Measurements from ENCODE around the gene PIGT. TPM values are rescaled to one million over a fixed set of nuclear protein-coding genes. Genes with fewer than 3 reads are reported as not detected.

Gene PIGT
- total and polyA plus RNA-seq, 10 donors = 42.5 to 82.8 (median 63.6) TPM

DNA sequence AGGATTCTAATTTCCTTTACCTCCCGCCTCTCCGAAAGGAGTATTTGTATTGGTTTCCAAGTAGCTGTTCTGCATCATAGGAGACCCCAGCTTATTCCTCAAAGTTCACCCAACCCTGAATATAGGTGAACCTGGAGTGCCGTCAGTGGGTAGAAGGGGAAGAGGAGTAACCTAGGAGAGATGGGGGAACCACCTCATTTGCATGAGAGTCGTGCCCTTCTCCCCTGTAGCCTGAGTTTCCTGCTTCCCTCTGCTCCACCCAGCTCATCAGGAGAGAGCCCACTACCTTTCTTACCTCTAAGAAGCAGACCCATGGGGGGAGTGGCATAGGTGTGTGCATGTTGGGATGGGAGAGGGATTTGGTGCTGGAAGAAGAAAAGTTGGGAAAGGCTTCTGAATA lies 36.3 kb downstream of the PIGT start:
- DNase-seq = no peak
- 47 to 55% (median 53%) methylated on average over 4 of the region's 4 CpGs for WGBS, 5 donors
- H3K27ac ChIP-seq = no peak overlapping the region
- TF ChIP-seq POLR2A (IDR thresholded peaks at IDR 0.05) = no peak
- TF ChIP-seq, protein P1, sequence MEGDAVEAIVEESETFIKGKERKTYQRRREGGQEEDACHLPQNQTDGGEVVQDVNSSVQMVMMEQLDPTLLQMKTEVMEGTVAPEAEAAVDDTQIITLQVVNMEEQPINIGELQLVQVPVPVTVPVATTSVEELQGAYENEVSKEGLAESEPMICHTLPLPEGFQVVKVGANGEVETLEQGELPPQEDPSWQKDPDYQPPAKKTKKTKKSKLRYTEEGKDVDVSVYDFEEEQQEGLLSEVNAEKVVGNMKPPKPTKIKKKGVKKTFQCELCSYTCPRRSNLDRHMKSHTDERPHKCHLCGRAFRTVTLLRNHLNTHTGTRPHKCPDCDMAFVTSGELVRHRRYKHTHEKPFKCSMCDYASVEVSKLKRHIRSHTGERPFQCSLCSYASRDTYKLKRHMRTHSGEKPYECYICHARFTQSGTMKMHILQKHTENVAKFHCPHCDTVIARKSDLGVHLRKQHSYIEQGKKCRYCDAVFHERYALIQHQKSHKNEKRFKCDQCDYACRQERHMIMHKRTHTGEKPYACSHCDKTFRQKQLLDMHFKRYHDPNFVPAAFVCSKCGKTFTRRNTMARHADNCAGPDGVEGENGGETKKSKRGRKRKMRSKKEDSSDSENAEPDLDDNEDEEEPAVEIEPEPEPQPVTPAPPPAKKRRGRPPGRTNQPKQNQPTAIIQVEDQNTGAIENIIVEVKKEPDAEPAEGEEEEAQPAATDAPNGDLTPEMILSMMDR (IDR thresholded peaks at IDR 0.05 in 8 of 11, conservative IDR thresholded peaks at IDR 0.05 in 3 of 11) = no peak
- no peak for TF ChIP-seq POLR2AphosphoS5 (IDR thresholded peaks at IDR 0.05)
- no peaks in the 10 kb centered on the region for H3K36me3 ChIP-seq
- H3K4me1 ChIP-seq = peaks cover 0 to 28% (median 11%) of the 10 kb centered on the region in 6 donors
- no peaks in the 10 kb centered on the region for H3K27me3 ChIP-seq (replicated peaks in 1 of 7)
- H3K9me3 ChIP-seq = no peaks in the 10 kb centered on the region
- intact Hi-C loops (cut with DNase I; ENCODE audit: low total_unique reads) = no loop called here
- no peak overlapping the region for H3K4me3 ChIP-seq

GRCh38 chr20:45452772-45453691 lies 37.1 kb downstream of the PIGT start:
- no peak for DNase-seq
- Histone ChIP-seq H3K36me3 (no peaks in the 10 kb centered on the region), H3K4me1 (peaks cover 0 to 28% (median 11%) of the 10 kb centered on the region in 6 donors), H3K4me3 (no peak overlapping the region), H3K27ac (no peak overlapping the region), H3K27me3 (replicated peaks in 1 of 7) (no peaks in the 10 kb centered on the region), H3K9me3 (no peaks in the 10 kb centered on the region)
- TF ChIP-seq POLR2AphosphoS5 (IDR thresholded peaks at IDR 0.05) (no peak), POLR2A (IDR thresholded peaks at IDR 0.05) (no peak)
- TF ChIP-seq, protein P1 (IDR thresholded peaks at IDR 0.05 in 8 of 11, conservative IDR thresholded peaks at IDR 0.05 in 3 of 11) = no peak
- 70 to 82% (median 78%) methylated on average over 4 of the region's 4 CpGs for WGBS, 5 donors
- intact Hi-C loops (cut with DNase I; ENCODE audit: low total_unique reads) = no loop called here

DNA sequence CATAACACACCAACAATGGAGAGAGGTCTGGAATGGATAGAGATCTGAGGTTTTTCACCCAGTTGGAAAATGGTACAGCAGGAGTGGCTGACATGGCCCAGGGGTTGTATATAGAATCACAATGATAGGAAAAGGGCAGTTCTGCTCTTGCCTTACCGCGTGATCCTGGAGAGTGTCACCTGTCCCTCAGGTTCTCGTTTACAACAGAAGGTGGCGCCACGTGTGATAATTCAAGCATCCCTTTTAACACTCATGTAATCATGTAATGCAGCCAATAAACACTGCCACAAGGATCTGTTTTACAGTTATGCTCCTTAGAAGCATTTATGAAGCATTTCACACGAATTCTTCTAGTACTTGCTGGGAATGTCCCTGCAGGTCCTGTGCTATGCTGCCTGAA lies 40.7 kb downstream of the PIGT start:
- intact Hi-C loops (cut with DNase I; ENCODE audit: low total_unique reads) = no loop called here

DNA sequence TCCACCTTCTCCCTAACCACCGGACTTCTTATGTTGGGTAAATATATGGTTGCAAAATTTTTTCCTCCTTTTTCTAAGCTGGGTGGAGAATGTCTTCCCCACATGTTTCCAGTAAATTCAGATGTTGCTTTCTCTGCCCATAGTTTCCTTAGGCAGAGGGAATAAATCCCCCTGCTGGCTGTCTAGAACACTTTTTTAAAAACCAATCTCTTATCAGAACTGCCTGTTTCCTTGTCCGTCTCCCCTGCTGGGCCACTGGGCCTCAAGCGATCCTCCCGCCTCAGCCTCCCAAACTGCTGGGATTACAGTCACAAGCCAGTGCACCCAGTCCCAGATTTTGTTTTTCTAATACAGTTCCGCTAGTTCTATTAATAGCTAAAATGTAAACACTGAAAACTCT lies 43.7 kb downstream of the PIGT start:
- TF ChIP-seq POLR2A (IDR thresholded peaks at IDR 0.05) (no peak), POLR2AphosphoS5 (IDR thresholded peaks at IDR 0.05) (no peak)
- TF ChIP-seq, protein P1 (IDR thresholded peaks at IDR 0.05 in 8 of 11, conservative IDR thresholded peaks at IDR 0.05 in 3 of 11) = no peak
- H3K4me1 ChIP-seq = no peaks in the 10 kb centered on the region
- 68 to 79% (median 78%) methylated on average over 5 of the region's 5 CpGs for WGBS, 5 donors
- no peak overlapping the region for H3K27ac ChIP-seq
- peaks cover 0 to 14% (median 0%) of the 10 kb centered on the region in 7 donors for H3K27me3 ChIP-seq (replicated peaks in 1 of 7)
- no peaks in the 10 kb centered on the region for H3K36me3 ChIP-seq
- no peaks in the 10 kb centered on the region for H3K9me3 ChIP-seq
- H3K4me3 ChIP-seq = no peak overlapping the region
- intact Hi-C loops (cut with DNase I; ENCODE audit: low total_unique reads) = no loop called here
- DNase-seq = no peak

More for the DNA sequence above, 40.7 kb downstream of the PIGT start:
- Histone ChIP-seq H3K36me3 (no peaks in the 10 kb centered on the region), H3K4me3 (no peak overlapping the region), H3K27me3 (replicated peaks in 1 of 7) (no peaks in the 10 kb centered on the region), H3K27ac (no peak overlapping the region), H3K9me3 (no peaks in the 10 kb centered on the region), H3K4me1 (peaks cover 0 to 15% (median 8%) of the 10 kb centered on the region in 6 donors)
- no peak for DNase-seq
- 23 to 44% (median 29%) methylated on average over 6 of the region's 6 CpGs for WGBS, 5 donors
- TF ChIP-seq POLR2A (IDR thresholded peaks at IDR 0.05) (no peak), POLR2AphosphoS5 (IDR thresholded peaks at IDR 0.05) (no peak)
- TF ChIP-seq, protein P1 (IDR thresholded peaks at IDR 0.05 in 8 of 11, conservative IDR thresholded peaks at IDR 0.05 in 3 of 11) = no peak

Data from spleen (tissue), 11 donors.